Right lobe of liver (tissue), 6 donors: Measurements from ENCODE around the gene PDIA4. TPM values are rescaled to one million over a fixed set of nuclear protein-coding genes. Genes with fewer than 3 reads are reported as not detected.

Source experiments
- ATAC-seq, 4 donors: fragments of 200-7000 bp; cut with Tn5 transposase; one replicate each; pipeline ENCODE4 v1.9.1; 2020; ENCODE audit warnings: mild to moderate bottlenecking in 4 of 4, moderate library complexity in 4 of 4
- DNase-seq, 3 donors: peaks; one replicate each; pipeline ENCODE4 v3.0.0-alpha.2; 2020
- H3K27ac ChIP-seq, 3 donors: fragments of 200-600 bp; one replicate each; pipeline ENCODE4 v1.8.0; 2022
- H3K27me3 ChIP-seq, 2 donors: fragments of 200-600 bp; one replicate each; pipeline ENCODE4 v1.8.0; 2022
- H3K36me3 ChIP-seq, 4 donors: fragments of 200-600 bp; sonication (generic) in 1 of 4; one replicate each; pipeline versions ENCODE4 v1.5.1 to v1.8.0; 2017 to 2022; ENCODE audit warnings: control low read depth in 1 of 4
- H3K4me1 ChIP-seq, 4 donors: fragments of 200-600 bp; sonication (generic) in 1 of 4; one replicate each; pipeline versions ENCODE4 v1.5.1 to v1.8.0; 2017 to 2022; ENCODE audit warnings: control low read depth in 1 of 4
- H3K4me3 ChIP-seq, 3 donors: fragments of 200-600 bp; one replicate each; pipeline ENCODE4 v1.8.0; 2022
- H3K9me3 ChIP-seq, 4 donors: fragments of 200-600 bp; sonication (generic) in 1 of 4; one replicate each; pipeline versions ENCODE4 v1.5.1 to v1.8.0; 2017 to 2022; ENCODE audit warnings: control low read depth in 1 of 4
- CTCF ChIP-seq, 4 donors: fragments of 200-600 bp in 3 of 4; fragments of 450-650 bp in 1 of 4; IDR thresholded peaks; one replicate each; pipeline versions ENCODE4 v1.5.1 to v1.8.0; 2016 to 2022; ENCODE audit warnings: antibody characterized with exemption in 4 of 4, mild to moderate bottlenecking in 2 of 4
- POLR2A ChIP-seq: fragments of 450-650 bp; IDR thresholded peaks from one replicate; pipeline ENCODE4 v1.6.1; 2017; ENCODE audit warnings: antibody characterized with exemption, mild to moderate bottlenecking
- WGBS: methylation state at CpG from one replicate; pipeline ENCODE4 v1.1.6; 2018; ENCODE audit warnings: low coverage, low lambda C conversion rate; ENCODE audit not compliant: insufficient coverage; ENCODE audit errors: missing lambda C conversion rate; 5-methylcytosine and 5-hydroxymethylcytosine counted together
- intact Hi-C, 2 donors: fragments of 100-400 bp; cut with DNase I; formaldehyde crosslinking; loops; one replicate each; pipeline versions ENCODE4 v1.11.2 to v1.14.1; 2022
- small RNA-seq, 2 experiments: library from RNA; depleted of rRNA; stranded (forward); fragments of <200 nt; gene quantifications; one replicate each; pipeline ENCODE3, GENCODE V24; 2016
- total RNA-seq, 6 experiments: library from RNA; depleted of rRNA in 2 of 6; stranded (reverse); fragments of >200 nt in 2 of 6; fragmentation: NEBNext Ultra II Directional in 3 of 6; extraction: Animal tissue kit (Norgen Biotek cat#: 25700) in 3 of 6; gene quantifications; one replicate each; pipeline versions ENCODE4 v1.1.0 to v1.2.4, GENCODE V29; 2016 to 2023
- donor health status: DM: no; HTN: yes; CAD: no.
- donor health status: DM: no; HTN: no; CAD: no.
- donor health status: DM: no; HTN: no; CAD: no.
- donor health status: DM: no; HTN: yes; CAD: no.
- donor health status: DM: no; HTN: yes; CAD: no.

Gene PDIA4
- total RNA-seq, 6 experiments from 2014 or later = 218 to 368 (median 272) TPM

GRCh38 chr7:148959726-148960125 lies 68.6 kb downstream of the PDIA4 start:
- no peaks in the 10 kb centered on the region for H3K9me3 ChIP-seq
- H3K4me1 ChIP-seq = peaks cover 0 to 12% (median 0%) of the 10 kb centered on the region in 4 donors
- DNase-seq (no peak), ATAC-seq (no peak)
- intact Hi-C loops = loop anchor here in 1 of 2 donors (5.0 to 10.0 kb wide), 2 partner anchors 387 to 455 kb away; no protein-coding TSS in a partner anchor
- no peaks in the 10 kb centered on the region for H3K36me3 ChIP-seq
- no peak overlapping the region for H3K4me3 ChIP-seq
- WGBS = 49% methylated on average over 3 of the region's 3 CpGs
- no peaks in the 10 kb centered on the region for H3K27me3 ChIP-seq
- no peak for TF ChIP-seq POLR2A
- no peak for TF ChIP-seq CTCF (IDR thresholded peaks at IDR 0.05)
- H3K27ac ChIP-seq = no peak overlapping the region

- H3K4me1 ChIP-seq = no peaks in the 10 kb centered on the region
- 79% methylated on average over 4 of the region's 9 CpGs for WGBS
- ATAC-seq (no peak), DNase-seq (no peak)
- H3K36me3 ChIP-seq = no peaks in the 10 kb centered on the region
- H3K27ac ChIP-seq = no peak overlapping the region
- no peaks in the 10 kb centered on the region for H3K9me3 ChIP-seq
- intact Hi-C loops = no loop called here
- H3K27me3 ChIP-seq = no peaks in the 10 kb centered on the region
- no peak overlapping the region for H3K4me3 ChIP-seq
- TF ChIP-seq CTCF (IDR thresholded peaks at IDR 0.05) (no peak), POLR2A (no peak)
Measured at GRCh38 chr7:148958061-148958460, 70.2 kb downstream of the PDIA4 start.

- no peak for TF ChIP-seq CTCF (IDR thresholded peaks at IDR 0.05)
- no peak for TF ChIP-seq POLR2A
- H3K27ac ChIP-seq = no peak overlapping the region
- DNase-seq (no peak), ATAC-seq (peak in 1 of 4 donors; percentile 25)
- no peaks in the 10 kb centered on the region for H3K9me3 ChIP-seq
- WGBS = 80% methylated on average over 1 of the region's 10 CpGs
- H3K4me3 ChIP-seq = no peak overlapping the region
- H3K4me1 ChIP-seq = no peaks in the 10 kb centered on the region
- no peaks in the 10 kb centered on the region for H3K27me3 ChIP-seq
- intact Hi-C loops = no loop called here
- H3K36me3 ChIP-seq = no peaks in the 10 kb centered on the region
Measured at GRCh38 chr7:148954766-148955165, 73.5 kb downstream of the PDIA4 start.

DNA sequence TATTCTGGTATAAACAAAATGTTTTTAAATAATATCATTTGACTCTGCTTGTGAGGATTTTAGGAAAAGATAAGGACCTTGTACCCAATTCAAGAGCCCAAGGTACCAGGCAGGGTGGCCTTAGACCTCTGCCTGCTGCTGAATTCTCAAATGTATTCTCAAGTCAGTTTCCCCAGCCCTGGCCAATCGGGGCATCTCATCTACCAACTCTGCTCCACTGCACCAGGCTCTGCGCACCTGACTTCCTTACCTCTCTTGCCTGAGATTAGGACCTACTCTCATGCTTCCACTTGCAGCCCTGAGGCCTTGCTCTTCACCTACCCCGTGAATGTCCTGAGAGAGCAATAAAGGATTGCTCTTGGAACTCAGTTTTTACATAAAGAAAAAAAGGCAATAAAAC lies 74.6 kb downstream of the PDIA4 start:
- 84% methylated on average over 3 of the region's 3 CpGs for WGBS
- H3K27ac ChIP-seq = no peak overlapping the region
- TF ChIP-seq CTCF (IDR thresholded peaks at IDR 0.05) (no peak), POLR2A (no peak)
- ATAC-seq (no peak), DNase-seq (no peak)
- H3K36me3 ChIP-seq = no peaks in the 10 kb centered on the region
- no peaks in the 10 kb centered on the region for H3K4me1 ChIP-seq
- no peak overlapping the region for H3K4me3 ChIP-seq
- no peaks in the 10 kb centered on the region for H3K27me3 ChIP-seq
- intact Hi-C loops = no loop called here
- no peaks in the 10 kb centered on the region for H3K9me3 ChIP-seq

Small RNA genes within 50 kb of the gene (small RNA-seq; reads per million reads assigned to genes)
- 0 to 0.10 reads per million in 2 experiments for gene COX6B1P1
- gene RNU6-650P = 0 reads per million in 2 experiments
- gene RNY1 = 174 to 221 reads per million in 2 experiments
- gene RNY3 = 18.5 to 27.1 reads per million in 2 experiments
- 1,241 to 1,259 reads per million in 2 experiments for gene RNY4

Other genes starting within 250 kb of the PDIA4 start
- gene EZH2, start 144.2 kb downstream of the PDIA4 start, total RNA-seq = 1 to 10 TPM; 1.2 to 4.2 (median 1.9) TPM
- gene ZNF786, start 62.2 kb upstream of the PDIA4 start, total RNA-seq = 1 to 10 TPM; 2.0 to 2.7 (median 2.4) TPM
- 1 to 10 TPM in 1 of 6 experiments, under 1 TPM in 5; 0.06 to 1.4 (median 0.44) TPM for gene ZNF425, start 97.8 kb upstream of the PDIA4 start, total RNA-seq
- gene ZNF398, start 118.9 kb upstream of the PDIA4 start, total RNA-seq = 1 to 10 TPM; 5.3 to 7.9 (median 6.2) TPM
- gene ZNF282, start 167.0 kb upstream of the PDIA4 start, total RNA-seq = 10 to 100 TPM in 3 of 6 experiments, 1 to 10 TPM in 3; 7.1 to 13.2 (median 10.0) TPM
- 1 to 10 TPM; 2.6 to 5.9 (median 4.7) TPM for gene ZNF212, start 211.1 kb upstream of the PDIA4 start, total RNA-seq
- 1 to 10 TPM; 1.5 to 4.9 (median 3.0) TPM for gene ZNF783, start 233.7 kb upstream of the PDIA4 start, total RNA-seq